OCI-LY3 (cell line): ENCODE measurements around the gene WWP2.

Source experiments
- H2AFZ ChIP-seq: fragments of 200-600, 300-600 bp; shearing (Covaris generic); 2 replicates; pipeline ENCODE4 v1.6.0; 2014; ENCODE audit warnings: antibody characterized with exemption, low read depth, low read length
- H3K27ac ChIP-seq: fragments of 200-600, 300-600 bp; sonication (generic); 2 replicates; pipeline ENCODE4 v1.5.1; 2014; ENCODE audit warnings: mild to moderate bottlenecking, low read length, moderate library complexity, mixed read lengths
- H3K27me3 ChIP-seq: fragments of 200-600, 300-600 bp; sonication (generic); 2 replicates; pipeline ENCODE4 v1.6.1; 2014; ENCODE audit warnings: low read depth, low read length, mixed read lengths
- H3K36me3 ChIP-seq: fragments of 200-600, 300-600 bp; sonication (generic); replicated peaks from 2 replicates; pipeline ENCODE3; 2014; ENCODE audit warnings: low read depth, low read length, mixed read lengths
- H3K4me1 ChIP-seq: fragments of 300-600, 200-600 bp; sonication (generic); 2 replicates; pipeline ENCODE4 v1.6.1; 2014; ENCODE audit warnings: low read length, mixed read lengths
- H3K4me2 ChIP-seq: fragments of 200-600, 300-600 bp; sonication (generic); 2 replicates; pipeline ENCODE4 v1.6.1; 2014; ENCODE audit warnings: low read length, mixed read lengths
- H3K4me3 ChIP-seq: fragments of 300-600, 200-600 bp; sonication (generic); 2 replicates; pipeline ENCODE4 v1.5.1; 2014; ENCODE audit warnings: antibody characterized with exemption, mild to moderate bottlenecking, low read length, moderate library complexity
- H3K79me2 ChIP-seq: fragments of 300-600, 200-600 bp; shearing (Covaris generic); 2 replicates; pipeline ENCODE4 v1.6.1; 2014; ENCODE audit warnings: mild to moderate bottlenecking, low read length, mixed read lengths
- H3K9ac ChIP-seq: fragments of 300-600, 200-600 bp; shearing (Covaris generic); 2 replicates; pipeline ENCODE4 v1.6.0; 2014; ENCODE audit warnings: mild to moderate bottlenecking, low read length, moderate library complexity
- H3K9me3 ChIP-seq: fragments of 200-600, 300-600 bp; shearing (Covaris generic); 2 replicates; pipeline ENCODE4 v1.6.1; 2014; ENCODE audit warnings: low read length, mixed read lengths; ENCODE audit not compliant: insufficient read depth
- H4K20me1 ChIP-seq: fragments of 200-600, 300-600 bp; sonication (generic); 2 replicates; pipeline ENCODE4 v1.6.1; 2016; ENCODE audit warnings: low read length, mixed read lengths; ENCODE audit not compliant: insufficient read depth
- EZH2phosphoT487 ChIP-seq: fragments of 200-600 bp; shearing (Covaris generic); IDR thresholded peaks from 2 replicates; pipeline ENCODE4 v1.6.1; 2018; ENCODE audit warnings: antibody characterized with exemption, mixed run types, low read depth
- TF ChIP-seq, protein P1 (sequence below): fragments of 200-600, 300-600 bp; sonication (generic); IDR thresholded peaks from 2 replicates; pipeline ENCODE4 v1.5.1; 2014; ENCODE audit warnings: antibody characterized with exemption, low read length, low read depth

WWP2 gene

DNA sequence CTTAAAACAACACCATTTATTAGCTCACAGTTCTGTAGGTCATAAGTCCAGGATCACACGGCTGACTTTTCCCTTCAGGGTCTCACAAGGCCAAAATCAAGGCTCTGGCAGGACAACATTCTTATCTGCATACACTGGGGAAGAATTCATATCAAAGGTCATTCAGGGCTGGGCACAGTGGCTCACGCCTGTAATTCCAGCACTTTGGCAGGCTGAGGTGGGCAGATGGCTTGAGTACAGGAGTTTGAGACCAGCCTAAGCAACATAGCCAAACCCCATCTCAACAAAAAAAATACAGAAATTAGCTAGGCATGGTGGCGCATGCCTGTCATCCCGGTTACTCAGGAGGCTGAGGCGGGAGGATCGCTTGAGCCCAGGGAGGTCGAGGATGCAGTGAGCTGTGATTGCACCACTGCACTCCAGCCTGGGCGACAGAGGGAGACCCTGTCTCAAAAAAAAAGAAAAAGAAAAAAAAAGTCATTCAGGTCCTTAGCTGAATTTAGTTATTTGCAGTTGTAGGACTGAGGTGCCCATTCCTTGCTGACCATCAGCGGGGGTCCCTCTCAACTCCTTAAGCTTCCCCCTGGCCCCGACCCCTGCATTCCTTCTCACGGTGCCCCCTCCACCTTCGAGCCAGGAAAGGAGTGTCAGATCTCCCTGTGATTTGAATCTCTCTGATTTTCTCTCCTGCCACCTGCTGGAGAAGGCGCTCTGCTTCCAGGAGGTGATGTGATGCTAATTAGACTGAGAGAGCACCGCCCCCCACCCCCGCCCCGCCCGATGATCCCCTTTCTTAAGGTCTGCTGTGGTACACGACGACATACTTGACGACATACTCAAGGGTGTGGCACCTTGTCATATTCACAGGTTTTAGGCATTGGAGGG is 97.2 kb downstream of the WWP2 start:
- Histone ChIP-seq H3K4me1 (no peaks in the 10 kb centered on the region), H4K20me1 (no peaks in the 10 kb centered on the region), H3K9me3 (no peaks in the 10 kb centered on the region), H3K4me3 (no peak overlapping the region), H3K27ac (no peak overlapping the region), H3K79me2 (no peaks in the 10 kb centered on the region), H2AFZ (no peak overlapping the region), H3K9ac (no peak overlapping the region), H3K4me2 (0 out of 2 replicates have a peak overlapping the region, but pooled peaks have one; percentile 25), H3K36me3 (no peaks in the 10 kb centered on the region), H3K27me3 (no peaks in the 10 kb centered on the region)
- TF ChIP-seq, protein P1, sequence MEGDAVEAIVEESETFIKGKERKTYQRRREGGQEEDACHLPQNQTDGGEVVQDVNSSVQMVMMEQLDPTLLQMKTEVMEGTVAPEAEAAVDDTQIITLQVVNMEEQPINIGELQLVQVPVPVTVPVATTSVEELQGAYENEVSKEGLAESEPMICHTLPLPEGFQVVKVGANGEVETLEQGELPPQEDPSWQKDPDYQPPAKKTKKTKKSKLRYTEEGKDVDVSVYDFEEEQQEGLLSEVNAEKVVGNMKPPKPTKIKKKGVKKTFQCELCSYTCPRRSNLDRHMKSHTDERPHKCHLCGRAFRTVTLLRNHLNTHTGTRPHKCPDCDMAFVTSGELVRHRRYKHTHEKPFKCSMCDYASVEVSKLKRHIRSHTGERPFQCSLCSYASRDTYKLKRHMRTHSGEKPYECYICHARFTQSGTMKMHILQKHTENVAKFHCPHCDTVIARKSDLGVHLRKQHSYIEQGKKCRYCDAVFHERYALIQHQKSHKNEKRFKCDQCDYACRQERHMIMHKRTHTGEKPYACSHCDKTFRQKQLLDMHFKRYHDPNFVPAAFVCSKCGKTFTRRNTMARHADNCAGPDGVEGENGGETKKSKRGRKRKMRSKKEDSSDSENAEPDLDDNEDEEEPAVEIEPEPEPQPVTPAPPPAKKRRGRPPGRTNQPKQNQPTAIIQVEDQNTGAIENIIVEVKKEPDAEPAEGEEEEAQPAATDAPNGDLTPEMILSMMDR: peak; percentile 38
- TF ChIP-seq EZH2phosphoT487: no peak

- H3K9me3 ChIP-seq: no peaks in the 10 kb centered on the region
- no peaks in the 10 kb centered on the region for H3K36me3 ChIP-seq
- H3K79me2 ChIP-seq: no peaks in the 10 kb centered on the region
- no peaks in the 10 kb centered on the region for H3K4me1 ChIP-seq
- no peak overlapping the region for H3K27ac ChIP-seq
- H2AFZ ChIP-seq: no peak overlapping the region
- H3K27me3 ChIP-seq: no peaks in the 10 kb centered on the region
- TF ChIP-seq EZH2phosphoT487: no peak
- TF ChIP-seq, protein P1: no peak
- H3K4me3 ChIP-seq: no peak overlapping the region
- no peak overlapping the region for H3K9ac ChIP-seq
- H4K20me1 ChIP-seq: no peaks in the 10 kb centered on the region
- no peak overlapping the region for H3K4me2 ChIP-seq
These were observed 98.4 kb downstream of the WWP2 start for GRCh38 chr16:69860233-69861231.

DNA sequence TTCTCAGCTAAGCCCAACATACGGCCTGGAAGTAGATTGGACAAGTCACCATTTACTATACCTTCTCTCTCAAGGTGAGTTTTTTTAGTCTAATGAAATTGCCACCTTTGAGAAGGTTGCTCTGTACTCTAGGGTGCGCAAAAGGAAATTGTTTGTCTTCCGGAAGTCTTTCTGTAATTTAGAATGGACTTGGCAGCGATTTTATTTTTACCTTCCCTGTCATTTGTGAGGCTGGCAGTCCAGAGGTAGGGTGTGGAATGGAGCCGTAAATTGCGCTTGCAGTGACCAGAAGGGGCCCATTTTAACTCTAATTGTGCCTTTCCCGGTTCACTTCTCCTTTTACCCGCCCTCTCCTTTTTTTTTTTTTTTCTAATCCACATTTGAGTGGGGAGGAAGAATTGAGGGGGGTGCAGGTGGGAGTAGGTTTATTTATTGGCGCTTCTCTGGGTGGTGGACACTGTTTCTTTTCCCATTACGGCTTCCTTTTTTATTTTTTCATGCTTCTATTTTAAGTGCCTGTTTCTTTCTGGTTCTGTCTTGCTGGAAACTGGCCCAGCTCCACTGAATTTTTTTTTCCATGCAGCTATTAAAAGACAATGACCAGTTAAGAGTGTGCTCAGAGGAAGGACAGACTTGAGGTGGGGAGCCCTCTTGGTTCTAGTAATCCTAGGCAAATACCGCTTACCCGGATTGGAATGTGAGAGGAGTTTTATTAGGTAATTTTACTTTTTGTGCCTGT is 99.3 kb downstream of the WWP2 start:
- no peak for TF ChIP-seq EZH2phosphoT487
- TF ChIP-seq, protein P1: no peak
- no peak overlapping the region for H3K4me2 ChIP-seq

More for the DNA sequence above, 99.3 kb downstream of the WWP2 start:
- H3K9me3 ChIP-seq: no peaks in the 10 kb centered on the region
- H3K4me3 ChIP-seq: no peak overlapping the region
- no peaks in the 10 kb centered on the region for H4K20me1 ChIP-seq
- no peaks in the 10 kb centered on the region for H3K36me3 ChIP-seq
- no peak overlapping the region for H3K9ac ChIP-seq
- no peaks in the 10 kb centered on the region for H3K27me3 ChIP-seq
- H3K79me2 ChIP-seq: no peaks in the 10 kb centered on the region
- no peaks in the 10 kb centered on the region for H3K4me1 ChIP-seq
- no peak overlapping the region for H3K27ac ChIP-seq
- H2AFZ ChIP-seq: no peak overlapping the region
